Fibroblast of lung (primary cell): ENCODE data around the gene RFXANK.

Source experiments
- CTCF ChIP-seq, 2 donors: IDR thresholded peaks in 1 of 2; conservative IDR thresholded peaks in 1 of 2; 1 replicate in 1 of 2; 2 replicates in 1 of 2; pipeline ENCODE4 v1.5.1; 2011 to 2012; ENCODE audit warnings: low read length in 2 of 2, control low read depth in 1 of 2, inconsistent platforms in 1 of 2, low read depth in 1 of 2, mild to moderate bottlenecking in 1 of 2
- EZH2 ChIP-seq: IDR thresholded peaks from 2 replicates; pipeline ENCODE4 v1.5.1; 2012; ENCODE audit warnings: low read length, control low read depth, mild to moderate bottlenecking; ENCODE audit errors: missing control alignments

DNA sequence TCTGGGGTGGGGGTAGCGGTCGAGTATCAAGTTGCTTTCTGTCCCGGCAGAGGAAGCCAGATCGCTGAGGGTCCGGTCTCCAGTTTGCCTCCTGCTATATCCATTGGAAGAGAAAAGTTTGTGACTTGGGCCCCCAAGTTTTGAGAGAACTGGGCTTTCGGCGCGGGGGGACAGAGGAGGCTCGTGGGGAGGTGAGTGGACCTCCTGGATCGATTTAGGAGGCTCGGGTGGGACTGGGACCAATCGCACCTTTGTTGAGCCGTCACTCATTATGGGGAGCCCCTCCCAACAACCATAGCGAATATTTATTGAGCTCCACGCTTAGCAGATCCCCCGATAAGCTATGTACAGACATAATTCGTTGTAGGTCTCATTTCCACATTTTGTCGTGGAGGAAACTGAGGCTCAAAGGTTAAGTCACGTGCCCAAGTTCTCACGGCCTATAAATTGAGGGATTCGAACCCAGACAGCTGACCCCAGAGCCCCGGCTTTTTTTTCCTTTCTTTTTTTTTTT is 909 bp downstream of the RFXANK start:
- no peak for TF ChIP-seq CTCF (conservative IDR thresholded peaks at IDR 0.05 in 1 of 2, IDR thresholded peaks at IDR 0.05 in 1 of 2; ENCODE audit: low read depth in 1 of 2, low read length in 2 of 2)
- no peak for TF ChIP-seq EZH2
